Endometrial microvascular endothelial cells (primary cell): ENCODE results near the gene PLEKHM2. TPM values are rescaled to one million over a fixed set of nuclear protein-coding genes. Genes with fewer than 3 reads are reported as not detected.

Experiments used
- in situ Hi-C: cut with HindIII; loops from 2 replicates; pipeline ENCODE4 v1.10.0; 2017; ENCODE audit warnings: low sequenced_read_pairs, low pct_unique_long_range_greater_than_20kb; ENCODE audit errors: inconsistent ontology term
- total RNA-seq: library from RNA; depleted of rRNA; stranded (reverse); fragments of >200 nt; gene quantifications from one replicate; pipeline ENCODE4 v1.2.3, GENCODE V29; 2015; ENCODE audit errors: inconsistent ontology term

The PLEKHM2 gene
- total RNA-seq, 1 donor from 2014 or later, result 42.1 TPM

GRCh38 chr1:15734296-15734695, 50.2 kb downstream of the PLEKHM2 start:
- in situ Hi-C loops, result no loop called here

- in situ Hi-C loops, result no loop called here
Measured at GRCh38 chr1:15734901-15735300, 50.8 kb downstream of the PLEKHM2 start.

- in situ Hi-C loops, result no loop called here
Measured at GRCh38 chr1:15735304-15736037, 51.4 kb downstream of the PLEKHM2 start.

- in situ Hi-C loops, result no loop called here
Measured at GRCh38 chr1:15736038-15736891, 52.1 kb downstream of the PLEKHM2 start, which contains the start of gene SLC25A34. SLC25A34 (plus strand) TSS chr1:15736258; CDS start chr1:15736486, 228 bp downstream.

GRCh38 chr1:15736892-15737261, 52.8 kb downstream of the PLEKHM2 start:
- in situ Hi-C loops, result no loop called here

GRCh38 chr1:15737324-15738319, 53.5 kb downstream of the PLEKHM2 start:
- in situ Hi-C loops, result no loop called here

- in situ Hi-C loops, result no loop called here
Measured at GRCh38 chr1:15738416-15739113, 54.4 kb downstream of the PLEKHM2 start.

GRCh38 chr1:15739259-15739658, 55.1 kb downstream of the PLEKHM2 start:
- in situ Hi-C loops, result no loop called here

- in situ Hi-C loops, result no loop called here
Measured at GRCh38 chr1:15739745-15740144, 55.6 kb downstream of the PLEKHM2 start.

- in situ Hi-C loops, result no loop called here
Measured at GRCh38 chr1:15740924-15741850, 57.1 kb downstream of the PLEKHM2 start.

- in situ Hi-C loops, result no loop called here
Measured at GRCh38 chr1:15742339-15742801, 58.2 kb downstream of the PLEKHM2 start, which contains the start of gene TMEM82. TMEM82 (plus strand) TSS chr1:15742499; CDS start chr1:15742560, 61 bp downstream.

GRCh38 chr1:15744122-15744679, 60.1 kb downstream of the PLEKHM2 start:
- in situ Hi-C loops, result no loop called here

- in situ Hi-C loops, result no loop called here
Measured at GRCh38 chr1:15747378-15747777, 63.3 kb downstream of the PLEKHM2 start.

- in situ Hi-C loops, result no loop called here
Measured at GRCh38 chr1:15748264-15748663, 64.1 kb downstream of the PLEKHM2 start.

GRCh38 chr1:15748690-15749398, 64.7 kb downstream of the PLEKHM2 start:
- in situ Hi-C loops, result no loop called here
